Epithelial cell of proximal tubule (primary cell): ENCODE data around the gene B4GALT3. TPM values are rescaled to one million over a fixed set of nuclear protein-coding genes. Genes with fewer than 3 reads are reported as not detected.

Experiments
- DNase-seq: peaks from one replicate; pipeline ENCODE4 v3.0.0-alpha.2; 2011; ENCODE audit warnings: low read depth
- H3K4me3 ChIP-seq: 2 replicates; pipeline ENCODE4 v1.5.1; 2011; ENCODE audit warnings: low read depth, mild to moderate bottlenecking, low read length
- total RNA-seq: library from RNA; depleted of rRNA; stranded (reverse); fragments of >200 nt; gene quantifications from 2 replicates; pipeline ENCODE4 v1.2.3, GENCODE V29; 2015
- TF ChIP-seq, protein P1 (sequence below): conservative IDR thresholded peaks from 2 replicates; pipeline ENCODE4 v1.5.1; 2012; ENCODE audit warnings: low read depth, mild to moderate bottlenecking, low read length

B4GALT3 gene
- total RNA-seq, 1 donor from 2014 or later = 46.2 TPM

DNA sequence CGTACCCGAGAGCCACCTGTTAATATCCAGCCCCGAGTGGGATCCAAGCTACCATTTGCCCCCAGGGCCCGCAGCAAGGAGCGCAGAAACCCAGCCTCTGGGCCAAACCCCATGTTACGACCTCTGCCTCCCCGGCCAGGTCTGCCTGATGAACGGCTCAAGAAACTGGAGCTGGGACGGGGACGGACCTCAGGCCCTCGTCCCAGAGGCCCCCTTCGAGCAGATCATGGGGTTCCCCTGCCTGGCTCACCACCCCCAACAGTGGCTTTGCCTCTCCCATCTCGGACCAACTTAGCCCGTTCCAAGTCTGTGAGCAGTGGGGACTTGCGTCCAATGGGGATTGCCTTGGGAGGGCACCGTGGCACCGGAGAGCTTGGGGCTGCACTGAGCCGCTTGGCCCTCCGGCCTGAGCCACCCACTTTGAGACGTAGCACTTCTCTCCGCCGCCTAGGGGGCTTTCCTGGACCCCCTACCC is 16.6 kb downstream of the B4GALT3 start:
- TF ChIP-seq, protein P1, sequence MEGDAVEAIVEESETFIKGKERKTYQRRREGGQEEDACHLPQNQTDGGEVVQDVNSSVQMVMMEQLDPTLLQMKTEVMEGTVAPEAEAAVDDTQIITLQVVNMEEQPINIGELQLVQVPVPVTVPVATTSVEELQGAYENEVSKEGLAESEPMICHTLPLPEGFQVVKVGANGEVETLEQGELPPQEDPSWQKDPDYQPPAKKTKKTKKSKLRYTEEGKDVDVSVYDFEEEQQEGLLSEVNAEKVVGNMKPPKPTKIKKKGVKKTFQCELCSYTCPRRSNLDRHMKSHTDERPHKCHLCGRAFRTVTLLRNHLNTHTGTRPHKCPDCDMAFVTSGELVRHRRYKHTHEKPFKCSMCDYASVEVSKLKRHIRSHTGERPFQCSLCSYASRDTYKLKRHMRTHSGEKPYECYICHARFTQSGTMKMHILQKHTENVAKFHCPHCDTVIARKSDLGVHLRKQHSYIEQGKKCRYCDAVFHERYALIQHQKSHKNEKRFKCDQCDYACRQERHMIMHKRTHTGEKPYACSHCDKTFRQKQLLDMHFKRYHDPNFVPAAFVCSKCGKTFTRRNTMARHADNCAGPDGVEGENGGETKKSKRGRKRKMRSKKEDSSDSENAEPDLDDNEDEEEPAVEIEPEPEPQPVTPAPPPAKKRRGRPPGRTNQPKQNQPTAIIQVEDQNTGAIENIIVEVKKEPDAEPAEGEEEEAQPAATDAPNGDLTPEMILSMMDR = no peak
- no peak for DNase-seq
- H3K4me3 ChIP-seq = no peak overlapping the region

DNA sequence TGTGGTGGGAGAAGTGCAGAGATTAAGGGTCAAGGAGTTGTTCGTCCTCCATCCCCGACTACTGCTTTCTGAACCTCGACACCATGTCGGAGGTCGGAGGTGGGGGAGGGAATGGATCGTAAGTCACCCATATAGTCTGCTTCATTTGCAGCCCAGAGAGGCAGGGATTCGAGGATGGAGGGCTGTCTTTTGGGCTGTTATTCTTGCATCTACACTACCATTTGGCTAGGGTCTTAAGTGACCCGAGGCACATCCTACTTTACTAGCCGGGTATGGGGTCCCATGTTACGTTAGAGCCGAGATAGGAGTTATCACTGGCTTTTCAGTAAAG is 17.4 kb downstream of the B4GALT3 start:
- no peak for DNase-seq
- peak overlapping the region; percentile 75 for H3K4me3 ChIP-seq
- TF ChIP-seq, protein P1 = no peak

DNA sequence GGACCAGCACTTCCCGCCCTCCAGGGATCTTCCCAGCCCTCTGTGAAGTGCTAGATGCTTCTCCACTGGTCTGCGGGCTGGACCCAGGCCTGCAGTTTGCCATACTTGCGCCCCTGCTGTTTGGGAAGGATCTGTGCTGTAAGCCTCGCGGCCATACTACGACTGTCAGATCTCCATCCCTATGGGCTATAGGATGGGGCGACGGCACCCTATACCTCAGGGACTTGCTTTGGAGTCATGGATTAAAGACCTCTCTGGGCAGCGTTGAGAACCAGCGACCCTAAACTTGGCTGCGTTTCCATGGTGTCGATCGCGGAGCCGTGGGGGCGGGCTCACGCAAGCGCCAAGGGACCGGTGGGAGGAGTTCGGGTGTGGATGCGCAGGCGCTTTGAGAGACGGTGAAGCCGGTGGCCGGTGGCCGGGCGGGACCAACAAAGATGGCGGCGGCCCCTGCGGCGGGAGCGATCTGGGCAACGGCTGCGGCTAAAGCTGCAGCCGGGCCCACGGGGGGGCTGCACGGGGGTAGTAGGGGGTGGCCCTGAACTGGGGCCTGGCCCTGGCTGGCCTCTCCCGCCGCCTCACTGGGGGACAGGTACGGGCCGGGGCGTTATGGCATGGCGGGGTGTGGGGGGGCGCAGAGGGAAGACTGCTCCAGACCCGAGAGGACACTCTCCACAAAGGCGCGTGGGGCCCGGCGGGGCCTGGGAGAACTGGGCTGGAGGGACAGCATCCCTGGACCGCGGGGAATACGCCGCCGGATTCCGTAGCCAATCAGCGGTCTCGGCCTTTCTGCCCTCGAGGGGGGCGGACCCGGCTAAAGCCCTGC is 18.0 kb downstream of the B4GALT3 start, which contains the start of gene USP21:
Gene USP21 (plus strand): TSS at position 414 of the 826 bp plus-strand sequence. CDS start 1,141 bp downstream, outside the sequence.
- peak; percentile 37 for DNase-seq
- TF ChIP-seq, protein P1 = peak; percentile 46
- H3K4me3 ChIP-seq = peak within 1 kb of the TSS; percentile 75

DNA sequence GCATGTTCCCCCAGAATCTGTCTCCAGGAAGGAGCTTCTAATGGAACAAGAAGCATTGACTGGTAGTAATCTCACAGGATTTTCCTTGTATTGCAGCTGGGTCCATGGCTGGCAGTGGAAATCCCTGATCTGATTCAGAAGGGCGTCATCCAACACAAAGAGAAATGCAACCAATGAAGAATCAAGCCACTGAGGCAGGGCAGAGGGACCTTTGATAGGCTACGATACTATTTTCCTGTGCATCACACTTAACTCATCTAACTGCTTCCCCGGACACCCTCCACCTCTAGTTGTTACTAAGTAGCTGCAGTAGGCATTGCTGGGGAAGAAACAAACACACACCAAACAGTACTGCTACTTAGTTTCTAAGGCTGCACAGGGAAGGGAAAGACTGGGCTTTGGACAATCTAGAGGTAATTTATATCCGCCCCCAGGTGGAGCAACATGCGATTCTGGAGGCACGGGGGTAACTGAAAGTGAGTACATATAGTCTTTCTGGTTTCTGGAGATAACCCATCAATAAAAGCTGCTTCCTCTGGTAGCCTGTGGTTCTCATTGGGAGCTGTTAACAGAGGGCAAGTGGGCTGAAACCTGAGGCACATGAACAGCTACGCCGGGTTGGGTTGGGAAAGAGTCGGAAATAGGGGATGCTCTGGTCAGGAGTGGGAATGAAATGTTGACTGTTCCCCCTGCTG is 18.8 kb downstream of the B4GALT3 start:
- H3K4me3 ChIP-seq = peak overlapping the region; percentile 75
- TF ChIP-seq, protein P1 = no peak
- DNase-seq = no peak

DNA sequence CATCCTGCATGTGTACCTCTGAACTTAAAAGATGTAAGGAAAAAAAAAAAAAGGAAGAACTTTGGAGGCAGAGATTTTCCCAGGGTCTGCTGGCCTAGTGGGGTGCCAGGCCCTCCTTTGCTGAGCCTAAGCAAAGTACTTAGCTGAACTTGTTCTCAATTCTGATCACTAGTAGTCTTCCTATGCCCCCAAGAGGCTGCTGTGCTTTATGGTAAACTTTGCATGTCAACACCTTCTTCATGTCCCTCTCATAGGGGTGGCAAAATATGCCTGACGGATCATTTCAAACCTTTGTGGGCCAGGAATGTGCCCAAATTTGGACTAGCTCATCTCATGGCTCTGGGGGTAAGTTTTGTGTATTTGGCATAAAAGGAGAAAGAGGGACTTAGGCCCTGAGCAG is 19.4 kb downstream of the B4GALT3 start:
- DNase-seq = no peak
- TF ChIP-seq, protein P1 = no peak
- H3K4me3 ChIP-seq = no peak overlapping the region

DNA sequence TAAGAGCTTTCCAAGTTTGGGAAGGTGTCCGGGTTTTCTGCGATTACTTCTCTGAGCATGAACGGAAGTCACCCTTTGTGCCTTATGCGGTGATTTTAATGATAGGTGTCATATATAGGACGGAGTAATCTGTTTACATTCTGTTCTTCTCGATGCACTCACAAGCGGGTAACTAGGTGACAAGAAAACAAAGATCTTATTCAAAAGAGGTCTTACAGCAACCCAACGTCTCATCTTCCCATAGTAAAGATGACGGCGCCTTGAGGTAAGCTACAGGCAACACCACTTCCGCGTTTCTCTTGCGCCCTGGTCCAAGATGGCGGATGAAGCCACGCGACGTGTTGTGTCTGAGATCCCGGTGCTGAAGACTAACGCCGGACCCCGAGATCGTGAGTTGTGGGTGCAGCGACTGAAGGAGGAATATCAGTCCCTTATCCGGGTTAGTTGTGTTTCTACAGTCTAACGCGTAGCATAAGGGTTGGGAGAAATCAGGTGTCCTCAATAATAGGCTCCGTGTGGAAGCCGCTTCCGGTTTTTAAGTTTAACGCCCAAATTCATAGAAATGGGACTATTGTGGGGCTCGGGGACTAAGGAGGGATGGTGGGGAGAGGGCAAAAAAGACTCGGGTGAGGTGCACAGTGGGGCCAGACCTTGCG is 23.5 kb downstream of the B4GALT3 start, which contains the start of gene UFC1:
Gene UFC1 (plus strand): TSS at position 297 of the 656 bp plus-strand sequence. CDS start 20 bp downstream, at position 317.
- TF ChIP-seq, protein P1 = no peak

More for the DNA sequence above, 23.5 kb downstream of the B4GALT3 start, which contains the start of gene UFC1:
- DNase-seq = peak; percentile 78
- H3K4me3 ChIP-seq = peak within 1 kb of the TSS; percentile 71
